Measurements from ENCODE around the gene NEURL3. TPM values are rescaled to one million over a fixed set of nuclear protein-coding genes. Genes with fewer than 3 reads are reported as not detected.

The NEURL3 gene
- total and polyA plus RNA-seq, 2 of the 8 experiments (the other 6 are each of a cell fraction or from before 2014, with no cell fraction given), result not detected

DNA sequence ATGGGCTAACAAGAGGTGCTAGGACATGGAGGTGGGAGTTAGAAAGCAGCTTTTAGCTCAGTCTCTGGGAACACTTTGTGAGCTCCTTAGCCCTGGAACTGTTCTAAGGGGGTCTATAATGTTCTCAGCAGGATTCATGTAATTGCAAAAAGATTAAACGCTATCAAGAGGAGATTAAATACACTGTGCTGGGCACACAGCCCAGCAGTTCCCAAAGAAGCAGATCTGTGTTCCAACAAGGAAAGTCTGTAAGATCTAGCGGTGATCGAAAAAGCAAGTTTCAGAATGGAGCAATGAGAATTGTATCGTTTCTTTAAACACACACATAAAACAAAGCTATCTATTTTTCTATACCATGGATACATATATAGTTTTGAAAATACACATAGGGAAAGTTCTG, 29.0 kb upstream of the NEURL3 start:
- Histone ChIP-seq H3K9me3 (ENCODE audit: insufficient read depth in 2 of 2, low read depth in 1 of 2, low read length in 1 of 2) (no peaks in the 10 kb centered on the region), H3K56ac (replicated peaks; ENCODE audit: insufficient read length, low read depth, low read length) (no peak overlapping the region), H2BK20ac (ENCODE audit: low read length) (no peak overlapping the region), H3K23me2 (ENCODE audit: low read depth, low read length) (peaks cover 17% of the 10 kb centered on the region; the same call in 1 of the 2 replicates), H3K18ac (ENCODE audit: extremely low read depth, low read length) (no peak overlapping the region), H3K27me3 (replicated peaks in 1 of 4; ENCODE audit: control insufficient read depth in 3 of 4, extremely low read depth in 1 of 4, insufficient read depth in 3 of 4, low read length in 3 of 4) (peaks cover 10 to 34% (median 25%) of the 10 kb centered on the region in 4 experiments; a peak in 6 of 7 replicates), H2AK5ac (ENCODE audit: low read depth, low read length) (no peak overlapping the region), H3K4me1 (replicated peaks in 1 of 4; ENCODE audit: control insufficient read depth in 3 of 4, insufficient read depth in 4 of 4, low read length in 3 of 4) (peaks cover 3 to 16% (median 13%) of the 10 kb centered on the region in 4 experiments), H2AFZ (ENCODE audit: low read length) (no peak overlapping the region), H4K5ac (ENCODE audit: insufficient read length, low read depth, low read length) (no peak overlapping the region), H3K4ac (replicated peaks; ENCODE audit: insufficient read length, low read depth, low read length) (no peak overlapping the region), H4K20me1 (replicated peaks in 1 of 2; ENCODE audit: control insufficient read depth in 1 of 2, insufficient read depth in 2 of 2, low read length in 2 of 2) (peaks cover 5% of the 10 kb centered on the region in 2 experiments), H4K91ac (replicated peaks; ENCODE audit: insufficient read length, low read length) (no peak overlapping the region), H2BK120ac (replicated peaks; ENCODE audit: low read depth, low read length) (no peak overlapping the region), H4K8ac (ENCODE audit: extremely low read depth, insufficient read depth, low read length) (no peak overlapping the region), H3K79me1 (ENCODE audit: low read depth, low read length) (no peaks in the 10 kb centered on the region), H3K14ac (ENCODE audit: insufficient read length) (no peak overlapping the region), H2BK5ac (ENCODE audit: low read depth, low read length) (no peak overlapping the region), H3K36me3 (ENCODE audit: control insufficient read depth in 2 of 4, insufficient read depth in 4 of 4, low read length in 3 of 4) (no peaks in the 10 kb centered on the region), H3K4me2 (ENCODE audit: insufficient read depth in 1 of 2, low read depth in 2 of 2, low read length in 2 of 2) (no peak overlapping the region), H3K27ac (ENCODE audit: low read depth, low read length) (no peak overlapping the region), H2BK15ac (ENCODE audit: low read length) (no peak overlapping the region), H3K79me2 (ENCODE audit: control insufficient read depth in 1 of 2, insufficient read depth in 2 of 2, low read length in 2 of 2) (no peaks in the 10 kb centered on the region), H2BK12ac (ENCODE audit: low read depth, low read length) (no peak overlapping the region), H3K4me3 (ENCODE audit: extremely low read depth in 1 of 4, insufficient read depth in 2 of 4, low read depth in 3 of 4, low read length in 4 of 4) (no peak overlapping the region), H3K23ac (ENCODE audit: insufficient read length) (no peak overlapping the region), H3K9ac (replicated peaks in 1 of 4; ENCODE audit: extremely low read depth in 1 of 4, low read depth in 3 of 4, low read length in 3 of 4) (no peak overlapping the region)
- ChIA-PET CTCF (ENCODE audit: partially characterized antibody) (interaction anchor here (0.8 to 18.5 kb wide), 5 partner anchors 10 to 127 kb away, joined by 4 to 361 read pairs (median 7); no protein-coding TSS in a partner anchor), POLR2A (ENCODE audit: partially characterized antibody) (no interaction called here)
- 91% methylated on average over 4 of the region's 4 CpGs; no CpG with 5 or more reads in 1 of the 2 experiments for WGBS, 2 experiments (ENCODE audit: extremely low coverage in 1 of 2, insufficient coverage in 1 of 2, insufficient read length in 1 of 2, insufficient replicate concordance in 2 of 2, low coverage in 1 of 2, low lambda C conversion rate in 2 of 2, missing lambda C conversion rate in 1 of 2)
- FAIRE-seq (no peak), DNase-seq (ENCODE audit: low read depth in 1 of 2, low spot score in 2 of 2) (no peak)
- TF ChIP-seq RXRA (IDR thresholded peaks at IDR 0.05; ENCODE audit: insufficient read depth, low read depth, low read length) (no peak), MAFK (IDR thresholded peaks at IDR 0.05; ENCODE audit: low read depth, low read length) (no peak), NRF1 (IDR thresholded peaks at IDR 0.05; ENCODE audit: low read depth, low read length) (no peak), CHD2 (IDR thresholded peaks at IDR 0.05; ENCODE audit: low read length) (no peak), NANOG (IDR thresholded peaks at IDR 0.05; ENCODE audit: insufficient read depth, low read depth, low read length, poor library complexity, severe bottlenecking) (no peak), HDAC6 (IDR thresholded peaks at IDR 0.05; ENCODE audit: low read depth, low read length) (no peak), TEAD4 (IDR thresholded peaks at IDR 0.05; ENCODE audit: low read depth, low read length) (no peak), CTBP2 (IDR thresholded peaks at IDR 0.05; ENCODE audit: borderline replicate concordance, insufficient read depth, insufficient read length, low read length) (no peak), PHF8 (conservative IDR thresholded peaks at IDR 0.05; ENCODE audit: low read depth, low read length) (no peak), JUN (IDR thresholded peaks at IDR 0.05; ENCODE audit: low read depth, low read length) (no peak), SP1 (IDR thresholded peaks at IDR 0.05; ENCODE audit: low read depth, low read length) (no peak)
- TF ChIP-seq, protein P1, sequence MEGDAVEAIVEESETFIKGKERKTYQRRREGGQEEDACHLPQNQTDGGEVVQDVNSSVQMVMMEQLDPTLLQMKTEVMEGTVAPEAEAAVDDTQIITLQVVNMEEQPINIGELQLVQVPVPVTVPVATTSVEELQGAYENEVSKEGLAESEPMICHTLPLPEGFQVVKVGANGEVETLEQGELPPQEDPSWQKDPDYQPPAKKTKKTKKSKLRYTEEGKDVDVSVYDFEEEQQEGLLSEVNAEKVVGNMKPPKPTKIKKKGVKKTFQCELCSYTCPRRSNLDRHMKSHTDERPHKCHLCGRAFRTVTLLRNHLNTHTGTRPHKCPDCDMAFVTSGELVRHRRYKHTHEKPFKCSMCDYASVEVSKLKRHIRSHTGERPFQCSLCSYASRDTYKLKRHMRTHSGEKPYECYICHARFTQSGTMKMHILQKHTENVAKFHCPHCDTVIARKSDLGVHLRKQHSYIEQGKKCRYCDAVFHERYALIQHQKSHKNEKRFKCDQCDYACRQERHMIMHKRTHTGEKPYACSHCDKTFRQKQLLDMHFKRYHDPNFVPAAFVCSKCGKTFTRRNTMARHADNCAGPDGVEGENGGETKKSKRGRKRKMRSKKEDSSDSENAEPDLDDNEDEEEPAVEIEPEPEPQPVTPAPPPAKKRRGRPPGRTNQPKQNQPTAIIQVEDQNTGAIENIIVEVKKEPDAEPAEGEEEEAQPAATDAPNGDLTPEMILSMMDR (IDR thresholded peaks at IDR 0.05; ENCODE audit: control extremely low read depth in 1 of 3, insufficient read depth in 1 of 3, low read depth in 1 of 3, low read length in 3 of 3), result no peak

Measured in H1 (cell line).